Epithelial cell of prostate (primary cell): ENCODE results near the gene MCF2L.

Experiments
- DNase-seq: peaks from one replicate; pipeline ENCODE4 v3.0.0-alpha.2; 2011; ENCODE audit warnings: low read depth, low spot score
- H3K27ac ChIP-seq: fragments of 450-650 bp; 2 replicates; pipeline ENCODE4 v1.5.1; 2017; ENCODE audit warnings: mild to moderate bottlenecking

The MCF2L gene

GRCh38 chr13:112992931-112993680 is 24.1 kb downstream of the MCF2L start:
- DNase-seq, result no peak
- H3K27ac ChIP-seq, result no peak overlapping the region

- no peak for DNase-seq
- no peak overlapping the region for H3K27ac ChIP-seq
Measured at GRCh38 chr13:112994084-112994780, 25.2 kb downstream of the MCF2L start.

GRCh38 chr13:112994781-112995355 is 25.9 kb downstream of the MCF2L start:
- DNase-seq, result no peak
- no peak overlapping the region for H3K27ac ChIP-seq

- H3K27ac ChIP-seq, result no peak overlapping the region
- no peak for DNase-seq
Measured at GRCh38 chr13:112995395-112996191, 26.6 kb downstream of the MCF2L start.

- DNase-seq, result no peak
- H3K27ac ChIP-seq, result no peak overlapping the region
Measured at GRCh38 chr13:112996671-112997091, 27.7 kb downstream of the MCF2L start.

- H3K27ac ChIP-seq, result no peak overlapping the region
- no peak for DNase-seq
Measured at GRCh38 chr13:112997188-112998130, 28.4 kb downstream of the MCF2L start.

- H3K27ac ChIP-seq, result no peak overlapping the region
- no peak for DNase-seq
Measured at GRCh38 chr13:112998521-112999280, 29.7 kb downstream of the MCF2L start.

GRCh38 chr13:112999414-113000177 is 30.6 kb downstream of the MCF2L start:
- H3K27ac ChIP-seq, result no peak overlapping the region
- DNase-seq, result no peak

- no peak overlapping the region for H3K27ac ChIP-seq
- DNase-seq, result no peak
Measured at GRCh38 chr13:113000575-113000974, 31.6 kb downstream of the MCF2L start.

GRCh38 chr13:113001241-113002140 is 32.5 kb downstream of the MCF2L start:
- no peak for DNase-seq
- H3K27ac ChIP-seq, result no peak overlapping the region

GRCh38 chr13:113002206-113002912 is 33.3 kb downstream of the MCF2L start:
- DNase-seq, result no peak
- no peak overlapping the region for H3K27ac ChIP-seq

GRCh38 chr13:113002913-113003290 is 33.9 kb downstream of the MCF2L start:
- no peak for DNase-seq
- no peak overlapping the region for H3K27ac ChIP-seq

- no peak for DNase-seq
- H3K27ac ChIP-seq, result no peak overlapping the region
Measured at GRCh38 chr13:113004126-113004525, 35.1 kb downstream of the MCF2L start.

- H3K27ac ChIP-seq, result no peak overlapping the region
- DNase-seq, result no peak
Measured at GRCh38 chr13:113005076-113005865, 36.3 kb downstream of the MCF2L start.

GRCh38 chr13:113005997-113006396 is 37.0 kb downstream of the MCF2L start:
- no peak overlapping the region for H3K27ac ChIP-seq
- no peak for DNase-seq

GRCh38 chr13:113006660-113007059 is 37.6 kb downstream of the MCF2L start:
- no peak for DNase-seq
- no peak overlapping the region for H3K27ac ChIP-seq
